ENCODE data around the gene AFTPH. TPM values are rescaled to one million over a fixed set of nuclear protein-coding genes. Genes with fewer than 3 reads are reported as not detected.

AFTPH gene
- total RNA-seq, 6 experiments from 2014 or later = 14.9 to 24.4 (median 19.8) TPM

- intact Hi-C loops (cut with DNase I) = loop anchor here (5.0 kb wide), 1 partner anchor 156 kb away; no protein-coding TSS in a partner anchor
- H3K4me1 ChIP-seq = no peaks in the 10 kb centered on the region
- 2% methylated on average over 10 of the region's 20 CpGs for WGBS (ENCODE audit: insufficient coverage, low coverage, low lambda C conversion rate, missing lambda C conversion rate)
- DNase-seq (peak; percentile 66 to 75 (median 72)), ATAC-seq (peak; percentile 79 to 92 (median 90))
- H3K27me3 ChIP-seq = no peaks in the 10 kb centered on the region
- H3K36me3 ChIP-seq = no peaks in the 10 kb centered on the region
- TF ChIP-seq POLR2A (IDR thresholded peaks at IDR 0.05) = no peak
- TF ChIP-seq CTCF (IDR thresholded peaks at IDR 0.05) = peak; percentile 85 to 99 (median 98)
- no peak overlapping the region for H3K4me3 ChIP-seq
- no peak overlapping the region for H3K27ac ChIP-seq
- no peaks in the 10 kb centered on the region for H3K9me3 ChIP-seq
Observed at GRCh38 chr2:64488050-64488974, 35.8 kb upstream of the AFTPH start.

- intact Hi-C loops (cut with DNase I) = loop anchor here (5.0 kb wide), 1 partner anchor 157 kb away; no protein-coding TSS in a partner anchor
- DNase-seq (no peak), ATAC-seq (no peak)
- Histone ChIP-seq H3K9me3 (no peaks in the 10 kb centered on the region), H3K27me3 (no peaks in the 10 kb centered on the region), H3K4me1 (no peaks in the 10 kb centered on the region), H3K27ac (no peak overlapping the region), H3K4me3 (no peak overlapping the region), H3K36me3 (no peaks in the 10 kb centered on the region)
- TF ChIP-seq CTCF (IDR thresholded peaks at IDR 0.05) (no peak), POLR2A (IDR thresholded peaks at IDR 0.05) (no peak)
- 58% methylated on average over 4 of the region's 5 CpGs for WGBS (ENCODE audit: insufficient coverage, low coverage, low lambda C conversion rate, missing lambda C conversion rate)
Observed at GRCh38 chr2:64489081-64489751, 34.9 kb upstream of the AFTPH start.

GRCh38 chr2:64491426-64491825 lies 32.7 kb upstream of the AFTPH start:
- no peaks in the 10 kb centered on the region for H3K4me1 ChIP-seq
- H3K9me3 ChIP-seq = no peaks in the 10 kb centered on the region
- WGBS (ENCODE audit: insufficient coverage, low coverage, low lambda C conversion rate, missing lambda C conversion rate) = 87% methylated on average over 4 of the region's 4 CpGs
- ATAC-seq = no peak
- H3K36me3 ChIP-seq = no peaks in the 10 kb centered on the region
- DNase-seq = no peak
- TF ChIP-seq POLR2A (IDR thresholded peaks at IDR 0.05) (no peak), CTCF (IDR thresholded peaks at IDR 0.05) (no peak)
- H3K27me3 ChIP-seq = no peaks in the 10 kb centered on the region
- H3K27ac ChIP-seq = no peak overlapping the region
- intact Hi-C loops (cut with DNase I) = no loop called here
- H3K4me3 ChIP-seq = no peak overlapping the region

GRCh38 chr2:64492272-64492671 lies 31.9 kb upstream of the AFTPH start:
- Histone ChIP-seq H3K9me3 (no peaks in the 10 kb centered on the region), H3K27ac (no peak overlapping the region), H3K27me3 (no peaks in the 10 kb centered on the region), H3K4me3 (no peak overlapping the region), H3K36me3 (no peaks in the 10 kb centered on the region), H3K4me1 (no peaks in the 10 kb centered on the region)
- TF ChIP-seq POLR2A (IDR thresholded peaks at IDR 0.05) = no peak
- no peak for TF ChIP-seq CTCF (IDR thresholded peaks at IDR 0.05)
- 86% methylated on average over 3 of the region's 3 CpGs for WGBS (ENCODE audit: insufficient coverage, low coverage, low lambda C conversion rate, missing lambda C conversion rate)
- ATAC-seq = no peak
- intact Hi-C loops (cut with DNase I) = no loop called here
- DNase-seq = no peak

Measured in right lobe of liver (tissue), 6 donors.